CD4-positive, alpha-beta T cell treated with Interleukin-21 for 1 hour (primary cell): ENCODE results near the gene DOP1B.
"Not testable (repeated sequence)": the region's sequence is repeated elsewhere in the genome, so short reads cannot be mapped to it uniquely, and the experiment has no call there.

ENCODE experiments used
- DNase-seq: peaks from one replicate; pipeline ENCODE4 v3.0.0-alpha.2; 2020

The DOP1B gene

GRCh38 chr21:36156815-36157670, at the start of gene DOP1B:
Gene DOP1B, plus strand, starts transcription at chr21:36156824. Its CDS starts 7,910 bp downstream, at chr21:36164734.
- peak; percentile 37 for DNase-seq

- no peak for DNase-seq
Observed at GRCh38 chr21:36109868-36110267, 46.8 kb upstream of the DOP1B start.

- DNase-seq = no peak
Observed at GRCh38 chr21:36111238-36111637, 45.4 kb upstream of the DOP1B start.

- peak; percentile 69 for DNase-seq
Observed at GRCh38 chr21:36113647-36114428, 42.8 kb upstream of the DOP1B start.

GRCh38 chr21:36115138-36115730, 41.4 kb upstream of the DOP1B start:
- DNase-seq = no peak

GRCh38 chr21:36117286-36117741, 39.3 kb upstream of the DOP1B start:
- no peak for DNase-seq

- no peak for DNase-seq
Observed at GRCh38 chr21:36120304-36120888, 36.2 kb upstream of the DOP1B start.

- no peak for DNase-seq
Observed at GRCh38 chr21:36122977-36123376, 33.6 kb upstream of the DOP1B start.

- DNase-seq = no peak
Observed at GRCh38 chr21:36124395-36124794, 32.2 kb upstream of the DOP1B start.

- peak; percentile 68 for DNase-seq
Observed at GRCh38 chr21:36125512-36126207, 31.0 kb upstream of the DOP1B start.

- no peak for DNase-seq
Observed at GRCh38 chr21:36126208-36126565, 30.4 kb upstream of the DOP1B start.

- no peak for DNase-seq
Observed at GRCh38 chr21:36126621-36127110, 30.0 kb upstream of the DOP1B start.

GRCh38 chr21:36127250-36127904, 29.2 kb upstream of the DOP1B start:
- DNase-seq = no peak

GRCh38 chr21:36127977-36128376, 28.6 kb upstream of the DOP1B start:
- no peak for DNase-seq

GRCh38 chr21:36129219-36129618, 27.4 kb upstream of the DOP1B start:
- no peak for DNase-seq

- not testable (repeated sequence) for DNase-seq
Observed at GRCh38 chr21:36130414-36130762, 26.2 kb upstream of the DOP1B start.

GRCh38 chr21:36130839-36131238, 25.8 kb upstream of the DOP1B start:
- DNase-seq = not testable (repeated sequence)

- no peak for DNase-seq
Observed at GRCh38 chr21:36132696-36133095, 23.9 kb upstream of the DOP1B start.

- peak; percentile 44 for DNase-seq
Observed at GRCh38 chr21:36134803-36135390, 21.7 kb upstream of the DOP1B start, which contains the start of gene CBR3. Gene CBR3, plus strand, starts transcription at chr21:36135079. Its CDS starts 114 bp downstream, at chr21:36135193.

GRCh38 chr21:36135391-36136102, 21.1 kb upstream of the DOP1B start:
- peak; percentile 50 for DNase-seq

GRCh38 chr21:36139791-36140190, 16.8 kb upstream of the DOP1B start:
- DNase-seq = not testable (repeated sequence)
